Stomach (tissue), 9 donors: Measurements from ENCODE around the gene RABGAP1L. TPM values are rescaled to one million over a fixed set of nuclear protein-coding genes. Genes with fewer than 3 reads are reported as not detected.

Experiments
- DNase-seq, 2 donors: peaks; one replicate each; pipeline versions ENCODE4 v3.0.0 to v3.0.0-alpha.2; 2013 to 2019
- H3K27ac ChIP-seq, 5 donors: fragments of 200-600 bp in 4 of 5; sonication (generic) in 4 of 5; one replicate each; pipeline ENCODE4 v1.5.1; 2013 to 2019; ENCODE audit warnings: mild to moderate bottlenecking in 1 of 5, moderate library complexity in 1 of 5
- H3K27me3 ChIP-seq, 3 donors: fragments of 200-600 bp; sonication (generic); one replicate each; pipeline ENCODE4 v1.5.1; 2017 to 2019; ENCODE audit warnings: mixed run types in 1 of 3
- H3K36me3 ChIP-seq, 4 donors: fragments of 200-600 bp; sonication (generic); 1 replicate in 3 of 4; 2 replicates in 1 of 4; pipeline ENCODE4 v1.5.1; 2016 to 2019
- H3K4me1 ChIP-seq, 4 donors: fragments of 200-600 bp; sonication (generic); one replicate each; pipeline ENCODE4 v1.5.1; 2016 to 2019
- H3K4me3 ChIP-seq, 4 donors: fragments of 200-600 bp; sonication (generic) in 3 of 4; one replicate each; pipeline ENCODE4 v1.5.1; 2016 to 2019; ENCODE audit warnings: mild to moderate bottlenecking in 1 of 4
- H3K9me3 ChIP-seq, 4 donors: fragments of 200-600 bp; sonication (generic); one replicate each; pipeline ENCODE4 v1.5.1; 2016 to 2019
- CTCF ChIP-seq, 7 experiments: fragments of 450-650 bp in 4 of 7; fragments of 200-600 bp in 3 of 7; sonication (generic) in 3 of 7; IDR thresholded peaks; one replicate each; pipeline ENCODE4 v1.5.1; 2016 to 2019; ENCODE audit warnings: antibody characterized with exemption in 7 of 7, control low read depth in 2 of 7, mild to moderate bottlenecking in 1 of 7
- EP300 ChIP-seq: sonication (generic); formaldehyde crosslinking; IDR thresholded peaks from one replicate; pipeline ENCODE4 v1.6.1; 2017; ENCODE audit warnings: antibody characterized with exemption
- POLR2A ChIP-seq, 4 donors: fragments of 450-650 bp; IDR thresholded peaks; one replicate each; pipeline ENCODE4 v1.6.1; 2016; ENCODE audit warnings: antibody characterized with exemption in 4 of 4, control low read depth in 2 of 4, mild to moderate bottlenecking in 1 of 4, moderate library complexity in 1 of 4
- POLR2AphosphoS5 ChIP-seq, 3 donors: sonication (generic); formaldehyde crosslinking; IDR thresholded peaks; one replicate each; pipeline ENCODE4 v1.6.1; 2016; ENCODE audit warnings: antibody characterized with exemption in 3 of 3
- WGBS, 5 donors: extraction: QIAGEN DNeasy Blood & Tissue Kit in 3 of 5; methylation state at CpG; one replicate each; pipeline versions ENCODE4 v1.1.5 to v1.1.7; 2013 to 2018; 5-methylcytosine and 5-hydroxymethylcytosine counted together
- intact Hi-C: fragments of 100-400 bp; cut with DNase I; formaldehyde crosslinking; loops from one replicate; pipeline ENCODE4 v1.15.1; 2023; ENCODE audit warnings: low total_unique reads
- polyA plus RNA-seq, 3 donors: library from polyadenylated mRNA; stranded (reverse); fragments of 200-250 nt; gene quantifications; one replicate each; pipeline ENCODE4 v1.2.3, GENCODE V29; 2013
- total RNA-seq, 5 donors: library from RNA; depleted of rRNA; stranded (reverse); fragments of >200 nt; gene quantifications; one replicate each; pipeline versions ENCODE4 v1.1.0 to v1.2.3, GENCODE V29; 2014 to 2016
- donor health status: healthy with polysubstance abuse.
- donor health status: Bipolar disorder and iron deficiency.
- donor health status: healthy.

The RABGAP1L gene
- total and polyA plus RNA-seq, 8 donors, result 14.2 to 238 (median 57.9) TPM

- 48 to 77% (median 75%) methylated on average over 2 to 6 of the region's 6 CpGs for WGBS, 5 donors
Observed at GRCh38 chr1:174131032-174131638, 28.2 kb upstream of the RABGAP1L start.

GRCh38 chr1:174134003-174134659 lies 25.2 kb upstream of the RABGAP1L start:
- intact Hi-C loops, result no loop called here
- no peaks in the 10 kb centered on the region for H3K27me3 ChIP-seq
- 91 to 95% (median 92%) methylated on average over 3 of the region's 3 CpGs for WGBS, 5 donors
- TF ChIP-seq CTCF (IDR thresholded peaks at IDR 0.05) (no peak), POLR2AphosphoS5 (IDR thresholded peaks at IDR 0.05) (no peak), EP300 (no peak), POLR2A (IDR thresholded peaks at IDR 0.05) (no peak)
- H3K27ac ChIP-seq, result no peak overlapping the region
- DNase-seq, result no peak
- no peaks in the 10 kb centered on the region for H3K4me1 ChIP-seq
- H3K9me3 ChIP-seq, result peaks cover 0 to 7% (median 0%) of the 10 kb centered on the region in 4 donors
- H3K4me3 ChIP-seq, result no peak overlapping the region
- H3K36me3 ChIP-seq, result no peaks in the 10 kb centered on the region

More at GRCh38 chr1:174131032-174131638, 28.2 kb upstream of the RABGAP1L start:
- intact Hi-C loops, result no loop called here
- TF ChIP-seq EP300 (no peak), POLR2AphosphoS5 (IDR thresholded peaks at IDR 0.05) (no peak), POLR2A (IDR thresholded peaks at IDR 0.05) (no peak), CTCF (IDR thresholded peaks at IDR 0.05) (no peak)
- Histone ChIP-seq H3K27me3 (no peaks in the 10 kb centered on the region), H3K9me3 (peaks cover 0 to 18% (median 0%) of the 10 kb centered on the region in 4 donors), H3K4me1 (no peaks in the 10 kb centered on the region), H3K4me3 (no peak overlapping the region), H3K27ac (no peak overlapping the region), H3K36me3 (no peaks in the 10 kb centered on the region)
- no peak for DNase-seq

- Histone ChIP-seq H3K27ac (no peak overlapping the region), H3K9me3 (no peaks in the 10 kb centered on the region), H3K36me3 (no peaks in the 10 kb centered on the region), H3K4me1 (no peaks in the 10 kb centered on the region), H3K27me3 (no peaks in the 10 kb centered on the region), H3K4me3 (no peak overlapping the region)
- 45 to 67% (median 63%) methylated on average over 2 of the region's 2 CpGs for WGBS, 5 donors
- DNase-seq, result no peak
- intact Hi-C loops, result no loop called here
- TF ChIP-seq POLR2AphosphoS5 (IDR thresholded peaks at IDR 0.05) (no peak), POLR2A (IDR thresholded peaks at IDR 0.05) (no peak), CTCF (IDR thresholded peaks at IDR 0.05) (no peak), EP300 (no peak)
Observed at GRCh38 chr1:174135211-174135610, 24.1 kb upstream of the RABGAP1L start.

GRCh38 chr1:174136714-174137113 lies 22.6 kb upstream of the RABGAP1L start:
- 77 to 100% (median 88%) methylated on average over 1 of the region's 1 CpG for WGBS, 5 donors

More at GRCh38 chr1:174136714-174137113, 22.6 kb upstream of the RABGAP1L start:
- no peak for DNase-seq
- Histone ChIP-seq H3K27ac (no peak overlapping the region), H3K36me3 (no peaks in the 10 kb centered on the region), H3K9me3 (no peaks in the 10 kb centered on the region), H3K27me3 (no peaks in the 10 kb centered on the region), H3K4me3 (no peak overlapping the region), H3K4me1 (no peaks in the 10 kb centered on the region)
- intact Hi-C loops, result no loop called here
- TF ChIP-seq CTCF (IDR thresholded peaks at IDR 0.05) (no peak), POLR2A (IDR thresholded peaks at IDR 0.05) (no peak), POLR2AphosphoS5 (IDR thresholded peaks at IDR 0.05) (no peak), EP300 (no peak)
